Caco-2 (cell line): ENCODE data around the gene FAM118B. TPM values are rescaled to one million over a fixed set of nuclear protein-coding genes. Genes with fewer than 3 reads are reported as not detected.

Experiments
- Bru-seq: library from RNA; stranded (reverse); fragments of 400-500 nt; gene quantifications from one replicate; lab custom pipeline; 2021; lab: Mats Ljungman, UMichigan
- BruChase-seq, 2 experiments: library from RNA; stranded (reverse); fragments of 400-500 nt; gene quantifications; one replicate each; lab custom pipeline; 2021; lab: Mats Ljungman, UMichigan
- BruUV-seq: library from RNA; stranded (reverse); fragments of 400-500 nt; replicated peaks from 2 replicates; lab custom pipeline; 2021; lab: Mats Ljungman, UMichigan
- CTCF ChIA-PET: fragments of 300-600 bp; sonication (Branson Sonifier 250); formaldehyde crosslinking; loops from one replicate; lab custom pipeline; 2022; ENCODE audit warnings: antibody characterized with exemption; lab: Charles Lee
- POLR2A ChIA-PET: fragments of 300-600 bp; sonication (Branson Sonifier 250); formaldehyde crosslinking; loops from one replicate; lab custom pipeline; 2022; ENCODE audit warnings: antibody characterized with exemption; lab: Charles Lee
- DNase-seq, 2 experiments: peaks; one replicate each; pipeline versions ENCODE4 v3.0.0 to v3.0.0-alpha.2; 2020 to 2022
- H3K27me3 ChIP-seq: replicated peaks from 2 replicates; pipeline ENCODE4 v1.6.0; 2011; ENCODE audit warnings: low read length; ENCODE audit not compliant: control insufficient read depth, insufficient read depth
- H3K36me3 ChIP-seq: 2 replicates; pipeline ENCODE4 v1.5.1; 2011; ENCODE audit warnings: low read length; ENCODE audit not compliant: control insufficient read depth, insufficient read depth
- H3K4me1 ChIP-seq: fragments of 250-450 bp; sonication (Bioruptor Pico); 2 replicates; pipeline ENCODE4 v1.5.1; 2020; ENCODE audit warnings: mild to moderate bottlenecking
- H3K4me3 ChIP-seq: 2 replicates; pipeline ENCODE4 v1.5.1; 2011; ENCODE audit warnings: low read depth, mild to moderate bottlenecking, control low read depth, low read length
- H3K9me3 ChIP-seq: fragments of 250-450 bp; sonication (Bioruptor Pico); 2 replicates; pipeline ENCODE4 v1.5.1; 2020; ENCODE audit warnings: mild to moderate bottlenecking, moderate library complexity
- H3K27ac Mint-ChIP-seq: one replicate; pipeline ENCODE4 v1.8.0; 2022; ENCODE audit warnings: mixed read lengths; ENCODE audit not compliant: unreplicated experiment
- H3K27me3 Mint-ChIP-seq: one replicate; pipeline ENCODE4 v1.8.0; 2022; ENCODE audit warnings: mixed read lengths; ENCODE audit not compliant: insufficient read depth, unreplicated experiment
- H3K36me3 Mint-ChIP-seq: one replicate; pipeline ENCODE4 v1.8.0; 2022; ENCODE audit warnings: mild to moderate bottlenecking, mixed read lengths; ENCODE audit not compliant: insufficient read depth, unreplicated experiment
- H3K4me1 Mint-ChIP-seq: one replicate; pipeline ENCODE4 v1.8.0; 2022; ENCODE audit warnings: low read depth, mixed read lengths; ENCODE audit not compliant: unreplicated experiment
- H3K4me3 Mint-ChIP-seq: one replicate; pipeline ENCODE4 v1.8.0; 2022; ENCODE audit warnings: mild to moderate bottlenecking, moderate library complexity, mixed read lengths; ENCODE audit not compliant: unreplicated experiment
- H3K9me3 Mint-ChIP-seq: one replicate; pipeline ENCODE4 v1.8.0; 2022; ENCODE audit warnings: mixed read lengths; ENCODE audit not compliant: unreplicated experiment
- CTCF ChIP-seq, 2 experiments: fragments of 200-600 bp in 1 of 2; IDR thresholded peaks; 1 replicate in 1 of 2; 2 replicates in 1 of 2; pipeline versions ENCODE4 v1.5.1 to v1.8.0; 2011 to 2022; ENCODE audit warnings: antibody characterized with exemption in 1 of 2, control low read depth in 1 of 2, inconsistent platforms in 1 of 2, low read depth in 1 of 2, low read length in 1 of 2, mild to moderate bottlenecking in 1 of 2, moderate library complexity in 1 of 2; ENCODE audit not compliant: insufficient read depth in 1 of 2, severe bottlenecking in 1 of 2, unreplicated experiment in 1 of 2
- intact Hi-C: fragments of 100-400 bp; cut with micrococcal nuclease; formaldehyde crosslinking; loops from one replicate; pipeline ENCODE4 v1.10.0; 2022; ENCODE audit not compliant: unreplicated experiment
- long read RNA-seq: library from polyadenylated mRNA; stranded (forward); transcript quantifications from one replicate; pipeline ENCODE4 v2.0.0, GENCODE V29; 2022
- total RNA-seq: library from RNA; stranded (reverse); gene quantifications from 2 replicates; pipeline ENCODE4 v1.2.3, GENCODE V29; 2022

FAM118B gene
- total RNA-seq, result 36.5 and 44.3 TPM in 2 replicates
- percentile 80 among the genes with signal in this experiment for Bru-seq, nascent RNA
- percentile 77 among the genes with signal in this experiment for BruChase-seq, experiment 1, labeled RNA remaining after a 2-hour chase
- BruChase-seq, experiment 2, labeled RNA remaining after a 6-hour chase, result percentile 72 among the genes with signal in this experiment
- long read RNA-seq, transcript FAM118B-209 (9 exons, 2,402 nt), result major isoform, 6 of 25 reads
- long read RNA-seq, partial matches to known transcripts, result 4 of 25 reads
- long read RNA-seq, other reads (novel, unspliced or antisense), result 14 of 25 reads

GRCh38 chr11:126211236-126212088, at the start of gene FAM118B, which contains the start of gene RPUSD4:
Gene FAM118B (plus strand): TSS chr11:126211782. CDS start chr11:126235002, 23,220 bp downstream.
Gene RPUSD4 (minus strand): TSS chr11:126211650. CDS start chr11:126211638, 12 bp downstream.
- H3K27me3 Mint-ChIP-seq, result no peaks in the 10 kb centered on the region
- H3K4me3 ChIP-seq, result peak within 1 kb of the TSS; percentile 87
- peaks cover 4% of the 10 kb centered on the region; the same call in 1 of the 2 replicates for H3K36me3 ChIP-seq
- H3K9me3 ChIP-seq, result no peaks in the 10 kb centered on the region
- TF ChIP-seq CTCF (IDR thresholded peaks at IDR 0.05; ENCODE audit: insufficient read depth in 1 of 2, low read depth in 1 of 2, low read length in 1 of 2, severe bottlenecking in 1 of 2, unreplicated experiment in 1 of 2), result no peak
- CTCF ChIA-PET, result interaction anchor here (0.8 to 1.0 kb wide), 2 partner anchors 18 to 269 kb away, joined by 3 to 4 read pairs; no protein-coding TSS in a partner anchor
- intact Hi-C loops, result loop anchor here (1.0 to 5.0 kb wide), 2 partner anchors 57 to 149 kb away; partner anchors contain the start of genes CDON and SRPRA
- no TSS peak for BruUV-seq
- peaks cover 41% of the 10 kb centered on the region for H3K36me3 Mint-ChIP-seq
- H3K4me1 Mint-ChIP-seq, result peaks cover 19% of the 10 kb centered on the region
- peak; percentile 100 for DNase-seq
- H3K9me3 Mint-ChIP-seq, result no peaks in the 10 kb centered on the region
- H3K27me3 ChIP-seq, result no peaks in the 10 kb centered on the region
- H3K27ac Mint-ChIP-seq, result peak within 1 kb of the TSS; percentile 93
- peak within 1 kb of the TSS; percentile 95 for H3K4me3 Mint-ChIP-seq
- H3K4me1 ChIP-seq, result peaks cover 11% of the 10 kb centered on the region; the same call in 1 of the 2 replicates
- POLR2A ChIA-PET, result interaction anchor here (0.5 to 1.6 kb wide), 12 partner anchors 9 to 1589 kb away, joined by 3 to 8 read pairs (median 4); partner anchors contain the start of genes FOXRED1, PUS3, SRPRA and ST3GAL4

GRCh38 chr11:126162306-126163030, 49.1 kb upstream of the FAM118B start:
- Mint-ChIP-seq H3K27ac (no peak overlapping the region), H3K4me3 (no peak overlapping the region), H3K9me3 (no peaks in the 10 kb centered on the region), H3K27me3 (no peaks in the 10 kb centered on the region), H3K4me1 (peaks cover 7% of the 10 kb centered on the region), H3K36me3 (no peaks in the 10 kb centered on the region)
- CTCF ChIA-PET, result no interaction called here
- no peak for TF ChIP-seq CTCF (IDR thresholded peaks at IDR 0.05; ENCODE audit: insufficient read depth in 1 of 2, low read depth in 1 of 2, low read length in 1 of 2, severe bottlenecking in 1 of 2, unreplicated experiment in 1 of 2)
- Histone ChIP-seq H3K27me3 (no peaks in the 10 kb centered on the region), H3K36me3 (no peaks in the 10 kb centered on the region), H3K4me3 (no peak overlapping the region), H3K4me1 (peaks cover 33% of the 10 kb centered on the region), H3K9me3 (no peaks in the 10 kb centered on the region)
- POLR2A ChIA-PET, result interaction anchor here (0.6 kb wide), 1 partner anchor 75 kb away, joined by 4 read pairs; no protein-coding TSS in a partner anchor
- no peak for DNase-seq
- intact Hi-C loops, result no loop called here
- no TSS peak for BruUV-seq
